Tongue (tissue), 2 donors: Measurements from ENCODE around the gene ZNF544. TPM values are rescaled to one million over a fixed set of nuclear protein-coding genes. Genes with fewer than 3 reads are reported as not detected.

Experiments
- DNase-seq: peaks from one replicate; pipeline ENCODE4 v3.0.0-alpha.2; 2015
- total RNA-seq: library from RNA; depleted of rRNA; stranded (reverse); fragments of >200 nt; gene quantifications from one replicate; pipeline ENCODE4 v1.2.3, GENCODE V29; 2014

The ZNF544 gene
- total RNA-seq, result 34.2 TPM

- DNase-seq, result peak; percentile 83
Measured at GRCh38 chr19:58228585-58229254, at the start of gene ZNF544. Gene ZNF544, plus strand, starts transcription at chr19:58228914. Its CDS starts 15,110 bp downstream, at chr19:58244024.

- peak; percentile 21 for DNase-seq
Measured at GRCh38 chr19:58181902-58182576, 46.7 kb upstream of the ZNF544 start.

- no peak for DNase-seq
Measured at GRCh38 chr19:58182577-58182988, 46.1 kb upstream of the ZNF544 start.

- DNase-seq, result peak; percentile 96
Measured at GRCh38 chr19:58182989-58183816, 45.5 kb upstream of the ZNF544 start, which contains the start of gene ZNF274. Gene ZNF274, plus strand, starts transcription at chr19:58183061. Its CDS starts 905 bp downstream, at chr19:58183966.

GRCh38 chr19:58183817-58184215, 44.9 kb upstream of the ZNF544 start:
- no peak for DNase-seq

GRCh38 chr19:58196901-58197616, 31.7 kb upstream of the ZNF544 start:
- peak; percentile 2 for DNase-seq

GRCh38 chr19:58203814-58204475, 24.8 kb upstream of the ZNF544 start:
- DNase-seq, result peak; percentile 75

GRCh38 chr19:58204566-58204965, 24.1 kb upstream of the ZNF544 start:
- DNase-seq, result no peak

GRCh38 chr19:58209577-58209976, 19.1 kb upstream of the ZNF544 start:
- no peak for DNase-seq

GRCh38 chr19:58212336-58213074, 16.2 kb upstream of the ZNF544 start:
- no peak for DNase-seq

- DNase-seq, result no peak
Measured at GRCh38 chr19:58213075-58213369, 15.7 kb upstream of the ZNF544 start.

- DNase-seq, result no peak
Measured at GRCh38 chr19:58217069-58217481, 11.6 kb upstream of the ZNF544 start.

GRCh38 chr19:58217607-58218391, 10.9 kb upstream of the ZNF544 start:
- no peak for DNase-seq

GRCh38 chr19:58218899-58219298, 9.8 kb upstream of the ZNF544 start:
- DNase-seq, result no peak

GRCh38 chr19:58227964-58228584, 640 bp upstream of the ZNF544 start:
- no peak for DNase-seq

- DNase-seq, result peak; percentile 24
Measured at GRCh38 chr19:58229255-58229639, 533 bp downstream of the ZNF544 start.

- no peak for DNase-seq
Measured at GRCh38 chr19:58237324-58237723, 8.6 kb downstream of the ZNF544 start.

GRCh38 chr19:58243351-58243750, 14.6 kb downstream of the ZNF544 start:
- no peak for DNase-seq

- no peak for DNase-seq
Measured at GRCh38 chr19:58248886-58249285, 20.2 kb downstream of the ZNF544 start.
